Measurements from ENCODE around the gene DHX30. TPM values are rescaled to one million over a fixed set of nuclear protein-coding genes. Genes with fewer than 3 reads are reported as not detected.

Gene DHX30
- total RNA-seq: 100 to 1,000 TPM; 106 to 131 TPM

GRCh38 chr3:47802734-47803479, at the start of gene DHX30:
TSS of gene DHX30 (plus strand) at chr3:47803138. CDS start at chr3:47810684, 7,546 bp downstream.

GRCh38 chr3:47781685-47782445, 21.1 kb upstream of the DHX30 start, which contains the start of gene SMARCC1:
TSS of gene SMARCC1 (minus strand) at chr3:47781893. CDS start at chr3:47781797, 96 bp downstream.

Small RNAs within 50 kb of the gene (small RNA-seq; reads per million reads assigned to genes)
- gene MIR1226 (37.2 to 45.0 reads per million in 2 donors), gene RF02271 (0 reads per million in 2 donors)

Other genes starting within 250 kb of the DHX30 start
- gene CSPG5, start 224.3 kb upstream of the DHX30 start, total RNA-seq: under 1 TPM; 0.33 to 0.34 TPM
- 10 to 100 TPM; 29.3 to 42.0 TPM for gene SMARCC1, start 21.2 kb upstream of the DHX30 start, total RNA-seq
- gene MAP4, start 213.3 kb downstream of the DHX30 start, total RNA-seq: 10 to 100 TPM; 88.2 to 88.8 TPM

Data from melanocyte of skin (primary cell).